Measurements from ENCODE around the gene GGA2.
A peak's percentile ranks its signal among the peaks of the same experiment; 100 is the strongest.

- TF ChIP-seq, protein P1, sequence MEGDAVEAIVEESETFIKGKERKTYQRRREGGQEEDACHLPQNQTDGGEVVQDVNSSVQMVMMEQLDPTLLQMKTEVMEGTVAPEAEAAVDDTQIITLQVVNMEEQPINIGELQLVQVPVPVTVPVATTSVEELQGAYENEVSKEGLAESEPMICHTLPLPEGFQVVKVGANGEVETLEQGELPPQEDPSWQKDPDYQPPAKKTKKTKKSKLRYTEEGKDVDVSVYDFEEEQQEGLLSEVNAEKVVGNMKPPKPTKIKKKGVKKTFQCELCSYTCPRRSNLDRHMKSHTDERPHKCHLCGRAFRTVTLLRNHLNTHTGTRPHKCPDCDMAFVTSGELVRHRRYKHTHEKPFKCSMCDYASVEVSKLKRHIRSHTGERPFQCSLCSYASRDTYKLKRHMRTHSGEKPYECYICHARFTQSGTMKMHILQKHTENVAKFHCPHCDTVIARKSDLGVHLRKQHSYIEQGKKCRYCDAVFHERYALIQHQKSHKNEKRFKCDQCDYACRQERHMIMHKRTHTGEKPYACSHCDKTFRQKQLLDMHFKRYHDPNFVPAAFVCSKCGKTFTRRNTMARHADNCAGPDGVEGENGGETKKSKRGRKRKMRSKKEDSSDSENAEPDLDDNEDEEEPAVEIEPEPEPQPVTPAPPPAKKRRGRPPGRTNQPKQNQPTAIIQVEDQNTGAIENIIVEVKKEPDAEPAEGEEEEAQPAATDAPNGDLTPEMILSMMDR (IDR thresholded peaks at IDR 0.05) = peak in 1 of 4 experiments; percentile 40
- TF ChIP-seq POLR2A (IDR thresholded peaks at IDR 0.05) (no peak), POLR2AphosphoS5 (IDR thresholded peaks at IDR 0.05) (no peak)
These were observed 77.8 kb downstream of the GGA2 start for GRCh38 chr16:23432176-23433128.
